ENCODE measurements around the gene GSAP. TPM values are rescaled to one million over a fixed set of nuclear protein-coding genes. Genes with fewer than 3 reads are reported as not detected.
"Not testable (repeated sequence)": the region's sequence is repeated elsewhere in the genome, so short reads cannot be mapped to it uniquely, and the experiment has no call there.

The GSAP gene
- polyA plus RNA-seq, 10 donors: 2.9 to 7.5 (median 4.3) TPM

- DNase-seq: no peak
These were observed 126.8 kb downstream of the GSAP start for GRCh38 chr7:77289387-77289786.

- DNase-seq: no peak
These were observed 127.4 kb downstream of the GSAP start for GRCh38 chr7:77288676-77289320.

GRCh38 chr7:77284616-77285015, 131.5 kb downstream of the GSAP start:
- DNase-seq: no peak

GRCh38 chr7:77284005-77284404, 132.1 kb downstream of the GSAP start:
- DNase-seq: no peak

GRCh38 chr7:77282897-77283296, 133.3 kb downstream of the GSAP start:
- DNase-seq: no peak

GRCh38 chr7:77281780-77282478, 134.2 kb downstream of the GSAP start:
- DNase-seq: peak in 1 of 3 donors; percentile 34

GRCh38 chr7:77276120-77276519, 140.0 kb downstream of the GSAP start:
- no peak for DNase-seq

GRCh38 chr7:77275663-77276062, 140.5 kb downstream of the GSAP start:
- DNase-seq: not testable (repeated sequence)

- DNase-seq: no peak
These were observed 144.4 kb downstream of the GSAP start for GRCh38 chr7:77271766-77272165.

GRCh38 chr7:77270094-77270480, 146.1 kb downstream of the GSAP start:
- no peak for DNase-seq

- no peak for DNase-seq
These were observed 146.6 kb downstream of the GSAP start for GRCh38 chr7:77269360-77270093.

GRCh38 chr7:77266291-77266794, 149.8 kb downstream of the GSAP start:
- DNase-seq: no peak

- DNase-seq: no peak
These were observed 150.5 kb downstream of the GSAP start for GRCh38 chr7:77265666-77266065.

- no peak for DNase-seq
These were observed 153.8 kb downstream of the GSAP start for GRCh38 chr7:77262316-77262715.

Other genes with a start within 250 kb of the GSAP start
- 10 to 100 TPM; 12.6 to 52.2 (median 30.7) TPM for gene FGL2, start 216.5 kb downstream of the GSAP start, polyA plus RNA-seq (ENCODE audit: insufficient read length in 10 of 10)
- gene PTPN12, start 120.9 kb upstream of the GSAP start, polyA plus RNA-seq (ENCODE audit: insufficient read length in 10 of 10): 10 to 100 TPM; 41.3 to 88.1 (median 67.6) TPM